HG03442 (cell line): Measurements from ENCODE around the gene SLC37A1.

Experiments
- ATAC-seq: cut with Tn5 transposase; IDR thresholded peaks from one replicate; pipeline ENCODE4 v1.9.1; 2021; ENCODE audit warnings: mild to moderate bottlenecking, moderate library complexity; ENCODE audit not compliant: unreplicated experiment

SLC37A1 gene

DNA sequence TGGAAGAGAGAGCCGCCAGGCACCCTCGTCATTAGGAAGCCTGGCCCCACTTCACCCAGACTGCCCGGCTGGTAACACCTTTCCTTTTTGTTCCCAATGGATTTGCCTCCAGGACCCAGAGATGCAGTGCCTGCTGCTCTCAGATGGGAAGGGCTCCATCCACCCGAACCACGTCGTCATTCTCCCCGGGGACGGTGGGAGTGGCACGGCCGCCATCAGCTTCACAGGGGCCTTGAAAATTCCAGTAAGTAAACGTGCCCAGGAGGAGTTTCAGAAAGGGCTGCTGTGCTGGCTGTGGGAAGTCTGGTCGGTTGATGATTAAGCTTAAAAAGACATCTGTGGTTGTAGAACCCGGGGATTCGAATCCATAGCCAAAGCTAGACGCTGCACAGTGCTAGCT, 45.2 kb downstream of the SLC37A1 start:
- no peak for ATAC-seq

DNA sequence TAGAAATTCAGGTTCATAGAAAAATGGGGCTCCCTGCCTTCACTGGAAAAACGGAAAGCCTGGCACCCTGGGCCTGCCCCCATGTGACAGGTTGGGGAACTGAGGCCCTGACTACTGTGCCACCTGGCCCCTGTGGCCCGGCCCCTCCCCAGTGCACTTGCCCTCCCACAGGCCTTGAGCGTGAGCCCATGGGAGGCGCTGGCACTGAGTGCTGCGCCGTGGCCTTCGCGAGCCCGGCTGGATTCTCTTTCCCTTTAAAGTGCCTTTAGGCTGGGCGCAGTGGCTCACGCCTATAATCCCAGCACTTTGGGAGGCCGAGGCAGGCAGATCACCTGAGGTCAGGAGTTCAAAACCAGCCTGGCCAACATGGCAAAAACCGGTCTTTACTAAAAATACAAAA, 45.7 kb downstream of the SLC37A1 start:
- no peak for ATAC-seq

DNA sequence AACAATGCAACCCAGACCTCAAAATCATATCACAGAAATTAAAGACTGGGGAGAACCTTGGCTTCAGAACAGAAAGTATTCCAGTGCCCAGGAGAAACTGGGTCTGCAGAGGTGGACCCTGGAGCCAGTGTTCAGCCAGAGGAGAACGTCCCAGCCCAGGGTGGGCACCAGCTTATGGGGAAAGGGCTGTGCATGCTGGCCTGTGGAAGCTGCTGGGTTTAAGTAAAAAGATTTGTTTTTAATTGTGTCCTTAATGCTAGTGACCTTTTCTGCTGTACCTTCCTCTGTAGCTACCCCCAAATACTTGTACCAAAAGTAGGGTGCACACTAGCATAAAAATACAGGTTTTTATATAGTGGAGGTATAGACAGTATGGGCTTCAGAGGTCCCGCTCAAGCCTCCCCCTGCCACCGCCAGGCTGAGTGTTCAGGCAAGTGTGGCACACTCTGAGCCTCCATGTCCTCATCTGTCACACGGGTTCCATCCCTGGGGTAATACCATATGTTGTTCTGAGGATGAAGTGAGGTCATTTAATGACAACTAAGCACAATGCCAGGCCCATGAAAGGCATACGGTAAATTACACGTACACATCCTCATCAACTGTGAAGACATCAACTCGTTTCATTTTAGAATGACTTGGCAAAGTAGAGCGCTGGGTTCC, 47.0 kb downstream of the SLC37A1 start:
- ATAC-seq: no peak

DNA sequence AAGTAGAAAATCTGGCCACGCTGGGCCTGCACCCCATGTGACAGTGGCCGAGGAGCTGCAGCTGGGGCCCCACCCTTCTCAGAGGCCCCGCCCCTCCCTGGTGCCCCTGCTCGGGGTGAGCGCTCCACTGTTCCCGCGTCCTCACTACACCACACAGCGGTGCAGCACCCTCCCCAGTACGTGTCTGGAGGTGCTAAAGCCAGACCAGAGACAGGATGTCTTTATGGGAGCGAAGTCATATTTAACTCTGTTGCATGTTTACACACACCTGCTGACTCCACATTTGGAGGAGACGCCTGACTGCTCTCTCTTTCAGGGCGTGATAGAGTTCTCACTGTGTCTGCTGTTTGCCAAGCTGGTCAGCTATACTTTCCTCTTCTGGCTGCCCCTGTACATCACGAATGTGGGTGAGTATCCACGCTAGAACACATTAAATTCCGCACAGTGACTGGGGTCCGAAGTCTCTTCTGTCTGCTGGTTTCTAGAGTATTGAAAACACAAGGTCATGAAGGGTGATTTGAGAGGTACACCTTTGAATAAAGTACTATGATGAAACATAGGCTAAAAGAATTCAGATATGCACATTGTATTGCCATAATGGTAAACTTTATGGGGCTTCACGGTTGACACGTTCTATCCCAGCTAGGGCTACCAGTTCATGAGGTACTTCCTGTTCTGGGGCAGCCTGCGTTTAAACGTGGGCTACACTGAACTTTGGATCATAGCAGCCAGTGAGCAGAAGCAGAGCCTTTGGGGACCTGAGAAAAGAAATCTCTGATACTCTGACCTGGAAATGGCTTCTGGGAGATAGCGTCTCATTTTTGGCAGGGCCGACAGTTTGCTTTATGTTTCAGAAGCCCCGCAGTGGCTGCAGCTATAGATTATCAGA, 48.4 kb downstream of the SLC37A1 start:
- no peak for ATAC-seq

DNA sequence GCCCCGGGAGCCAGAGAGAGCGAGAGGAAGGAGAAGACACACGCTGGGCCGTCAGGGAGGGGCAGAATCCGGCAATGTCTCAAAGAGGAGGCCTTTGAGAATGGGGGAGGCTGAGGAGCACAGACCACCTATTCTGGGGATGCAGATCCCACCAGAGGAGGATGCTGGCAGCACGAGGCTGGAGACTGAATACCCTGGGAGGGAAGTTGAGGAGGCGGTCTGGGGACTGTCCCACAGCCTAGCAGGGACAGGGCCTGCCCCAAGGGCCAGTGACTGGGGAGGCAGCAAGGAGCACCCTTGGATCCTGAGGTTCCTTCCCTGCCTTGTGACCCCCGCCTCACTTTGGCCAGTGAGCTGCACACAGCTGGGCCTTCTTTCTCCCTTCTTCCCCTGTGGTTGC, 49.2 kb downstream of the SLC37A1 start:
- no peak for ATAC-seq

DNA sequence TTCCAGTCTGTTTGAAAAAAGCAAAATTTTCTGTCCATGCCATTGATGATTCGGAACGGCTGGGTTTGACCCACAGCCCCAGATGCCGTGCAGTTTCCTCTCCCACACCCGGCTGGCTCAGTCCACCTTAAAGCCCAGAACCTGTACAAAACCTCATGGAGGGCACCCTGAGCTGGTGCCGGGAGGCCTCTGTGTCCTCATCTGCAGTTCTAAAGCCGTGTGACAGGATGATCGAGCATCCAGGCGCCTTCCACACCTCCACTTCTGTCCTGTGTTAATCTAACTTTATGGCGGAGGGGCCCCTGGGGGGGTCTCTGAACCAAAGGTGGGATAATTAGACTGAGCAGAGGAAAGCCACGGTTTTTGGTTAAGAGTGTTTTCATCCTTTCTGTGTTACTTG, 49.6 kb downstream of the SLC37A1 start:
- ATAC-seq: no peak

DNA sequence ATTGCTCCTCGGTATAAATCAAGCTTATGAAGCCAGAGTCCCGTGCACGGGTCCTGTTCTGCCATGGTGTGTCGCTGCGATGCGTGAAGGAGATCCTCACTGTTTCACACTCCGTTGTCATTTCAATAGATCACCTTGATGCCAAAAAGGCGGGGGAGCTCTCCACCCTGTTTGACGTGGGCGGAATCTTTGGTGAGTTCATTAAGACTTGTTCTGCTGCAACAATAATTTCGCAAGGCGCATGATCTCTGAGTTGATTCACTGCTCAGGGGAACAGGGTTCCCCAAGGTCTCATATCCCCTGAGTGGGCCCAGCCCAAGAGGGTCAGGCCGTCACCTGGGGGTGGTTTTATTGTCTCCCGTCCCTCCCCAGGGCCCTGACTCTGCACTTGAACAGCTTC, 50.0 kb downstream of the SLC37A1 start:
- no peak for ATAC-seq

DNA sequence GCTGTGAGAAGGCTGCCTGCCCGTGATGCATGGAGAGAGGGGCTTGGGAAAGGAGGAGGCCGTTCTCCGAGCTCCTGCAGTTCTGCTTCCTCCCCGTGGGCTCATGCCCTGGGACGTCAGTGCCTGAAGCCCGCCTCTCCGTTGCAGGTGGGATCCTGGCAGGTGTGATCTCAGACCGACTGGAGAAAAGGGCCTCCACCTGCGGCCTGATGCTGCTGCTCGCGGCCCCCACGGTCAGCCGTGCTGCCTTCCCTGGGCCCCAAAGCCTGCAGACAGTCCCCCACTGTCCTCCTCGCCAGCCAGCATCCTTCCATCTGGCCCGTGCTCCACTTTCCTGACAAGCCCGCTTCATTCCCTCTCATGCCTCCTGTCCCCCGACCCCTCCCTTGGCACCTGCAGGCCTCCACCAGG, 50.9 kb downstream of the SLC37A1 start:
- no peak for ATAC-seq

DNA sequence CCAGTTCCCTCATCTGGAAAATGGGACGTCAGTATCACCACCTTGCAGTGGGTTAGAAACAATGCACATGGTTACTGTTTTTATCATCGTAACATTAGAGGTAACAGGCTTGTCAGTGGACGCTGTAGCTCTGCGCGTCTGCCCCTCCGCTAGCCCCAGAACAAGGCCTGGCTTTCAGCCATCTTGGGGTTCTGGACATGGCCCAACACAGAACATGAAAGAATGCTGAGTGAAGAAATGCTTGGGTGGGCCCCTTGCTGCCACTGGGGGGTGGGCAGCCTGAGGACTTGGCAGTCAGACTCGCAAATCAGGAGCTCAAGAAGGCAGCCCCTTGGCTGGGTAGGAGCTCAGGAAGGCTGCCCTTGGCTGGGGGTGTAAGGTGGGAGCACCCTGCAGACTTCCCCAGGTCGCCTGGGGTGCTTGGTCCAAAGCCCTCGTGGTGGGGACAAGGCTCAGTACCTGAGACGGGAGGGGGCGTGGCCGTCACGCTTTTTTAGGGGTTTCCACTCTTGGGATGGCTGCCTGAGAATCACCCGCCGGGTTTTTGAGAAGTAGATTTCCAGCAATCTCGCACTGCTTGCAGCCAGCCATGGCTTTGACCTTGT, 51.7 kb downstream of the SLC37A1 start:
- ATAC-seq: no peak

DNA sequence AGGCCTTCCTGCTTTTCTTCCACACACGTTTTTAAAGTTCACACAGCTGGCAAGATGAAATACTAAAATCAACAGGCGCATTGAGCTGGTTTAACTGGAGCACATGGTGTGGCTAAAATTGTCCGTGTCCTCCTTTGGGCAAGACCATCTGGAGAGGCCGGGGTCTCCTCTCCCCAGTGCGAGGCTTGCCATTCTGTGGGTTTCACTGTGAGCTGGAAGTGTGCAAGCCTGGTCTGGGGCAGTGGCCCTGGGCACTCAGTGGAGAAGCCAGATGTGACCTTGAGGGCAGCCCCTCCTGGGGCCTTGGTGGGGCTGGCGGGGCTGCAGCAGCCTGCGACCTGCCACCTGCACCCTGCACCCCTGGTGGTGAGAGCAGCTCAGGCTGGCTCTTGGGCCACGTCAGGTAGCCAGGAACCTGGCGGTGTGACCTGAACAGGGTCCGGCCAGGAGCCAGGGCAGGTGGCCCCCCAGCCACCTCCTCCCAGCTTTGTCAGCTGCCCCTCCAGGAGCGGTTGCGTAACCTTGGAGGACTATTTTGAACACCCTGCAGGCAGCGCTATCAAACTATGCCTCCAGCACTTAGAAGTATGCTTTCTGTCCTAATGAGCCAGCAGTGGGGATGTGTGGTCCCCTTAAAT, 52.4 kb downstream of the SLC37A1 start:
- ATAC-seq: no peak

DNA sequence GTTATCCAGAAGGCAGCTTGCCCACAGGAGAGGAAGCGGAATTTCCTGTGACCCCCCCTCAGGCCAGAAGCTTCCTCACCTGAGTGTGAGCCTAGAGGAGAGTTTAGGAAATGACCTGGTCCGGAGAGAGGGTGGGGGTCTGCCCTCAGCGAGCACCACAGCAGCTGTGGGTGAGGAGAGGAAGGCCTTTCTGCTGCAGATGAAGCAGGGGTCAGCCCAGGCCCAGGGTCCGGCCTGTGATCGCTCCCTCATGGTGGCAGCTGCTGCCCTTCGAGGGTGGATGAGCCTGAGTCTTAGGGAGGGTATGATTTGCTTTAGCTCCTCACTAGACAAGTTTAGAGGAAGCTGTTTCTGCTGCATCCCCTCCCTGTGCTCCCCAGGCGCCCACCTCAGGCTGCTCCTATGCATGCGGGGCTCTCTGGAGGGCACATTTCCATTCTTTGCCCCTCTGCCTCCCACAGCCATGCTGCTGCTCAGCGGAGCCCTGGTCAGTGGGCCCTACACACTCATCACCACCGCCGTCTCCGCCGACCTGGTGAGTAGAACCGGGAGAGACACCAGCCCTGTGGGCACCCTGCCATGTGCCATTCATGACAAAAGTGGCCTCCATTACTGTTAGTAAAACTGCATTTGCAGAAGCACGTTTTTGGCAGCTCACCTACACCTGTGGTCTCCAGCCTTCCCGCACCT, 53.0 kb downstream of the SLC37A1 start:
- ATAC-seq: no peak

DNA sequence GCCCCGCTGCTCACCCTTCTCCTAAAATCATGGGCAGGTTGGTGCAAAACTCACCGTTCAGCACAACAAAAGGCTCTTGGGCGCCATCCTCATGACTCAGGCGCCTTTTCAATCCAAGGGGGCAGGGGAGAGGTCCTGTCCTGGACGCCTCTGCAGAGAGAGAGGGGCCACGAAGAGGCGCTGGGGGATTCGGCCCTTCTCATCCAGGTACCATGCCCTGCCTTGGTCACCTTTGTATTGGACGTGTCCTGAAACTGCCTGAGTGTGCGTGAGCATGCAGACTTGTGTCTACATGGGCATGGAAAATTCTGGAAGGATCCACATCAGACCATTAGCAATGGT, 53.5 kb downstream of the SLC37A1 start:
- no peak for ATAC-seq

DNA sequence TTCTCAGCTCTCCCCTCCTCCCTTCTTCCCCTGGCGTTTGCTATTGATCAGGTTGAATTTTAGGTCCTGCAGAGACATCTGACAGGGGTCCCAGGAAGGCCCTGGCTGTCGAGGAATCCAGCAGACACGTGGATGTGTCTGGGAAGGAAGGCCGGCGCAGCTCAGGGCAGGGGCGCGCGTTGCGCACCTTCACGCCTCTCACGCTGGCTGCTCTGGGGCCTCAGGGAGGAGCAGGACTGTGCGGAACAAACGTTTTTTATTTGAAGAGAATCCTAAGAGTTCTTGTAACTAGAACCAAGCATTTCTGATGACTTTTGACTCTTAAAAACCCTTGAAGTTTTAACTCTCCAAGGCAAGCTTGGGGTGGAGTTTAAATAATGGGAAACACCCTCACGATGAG, 54.2 kb downstream of the SLC37A1 start:
- no peak for ATAC-seq

DNA sequence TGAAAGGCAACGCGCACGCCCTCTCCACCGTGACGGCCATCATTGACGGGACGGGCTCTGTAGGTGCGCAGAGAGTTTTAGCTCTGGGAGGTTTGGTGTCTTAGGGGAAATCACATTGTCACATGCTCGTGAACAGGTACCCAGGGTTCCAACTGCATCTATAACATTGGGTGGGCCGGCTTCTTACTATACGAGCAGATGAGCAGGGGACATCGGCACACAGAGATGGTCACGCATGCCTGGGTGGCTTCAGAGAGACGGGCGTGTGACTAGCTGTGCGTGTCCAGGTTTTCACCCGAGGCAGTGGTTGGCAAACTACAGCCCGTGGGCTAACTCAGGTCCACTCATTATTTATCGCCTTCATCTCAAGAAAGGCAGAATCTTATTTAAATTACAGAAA, 54.7 kb downstream of the SLC37A1 start:
- no peak for ATAC-seq

DNA sequence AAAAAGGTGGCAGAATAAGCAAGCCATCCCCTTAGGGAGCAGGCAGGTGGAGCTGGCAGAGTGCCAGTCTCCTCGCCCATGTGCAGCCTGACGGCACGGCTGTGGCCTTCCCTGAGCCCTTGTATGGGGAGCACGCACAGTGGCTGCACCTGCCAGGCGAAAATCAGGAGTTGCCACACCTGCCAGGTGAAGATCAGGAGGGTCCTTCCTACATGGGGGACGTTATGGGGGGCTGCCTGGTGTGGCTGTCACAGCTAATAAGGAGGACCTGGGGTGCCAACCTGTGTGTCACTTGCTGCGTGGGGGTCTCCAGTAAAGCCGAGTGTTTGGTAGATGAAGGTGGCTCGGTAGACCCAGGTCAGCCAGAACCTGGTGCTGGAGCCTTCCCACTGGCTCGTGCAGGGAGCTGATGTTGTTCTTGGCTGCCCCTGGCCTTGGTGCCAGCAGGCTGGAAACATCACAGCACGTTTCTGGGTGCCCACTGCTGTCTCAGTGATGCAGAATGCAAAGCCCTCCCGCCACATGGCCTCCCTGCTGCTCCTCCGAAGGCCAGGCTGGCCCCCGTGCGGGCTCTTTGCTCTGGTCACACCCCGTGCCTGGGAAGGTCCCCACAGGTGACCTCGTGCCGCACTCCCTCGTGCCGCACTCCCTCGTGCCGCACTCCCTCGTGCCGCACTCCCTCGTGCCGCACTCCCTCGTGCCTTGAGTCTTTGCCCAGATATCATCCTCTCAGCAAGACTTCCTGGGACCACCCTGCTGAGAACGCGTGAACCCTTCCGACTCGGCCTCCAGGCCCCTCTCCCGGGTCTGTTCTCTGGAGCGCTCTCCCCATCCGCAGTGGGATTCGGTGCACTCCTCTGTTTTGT, 55.4 kb downstream of the SLC37A1 start:
- ATAC-seq: no peak

DNA sequence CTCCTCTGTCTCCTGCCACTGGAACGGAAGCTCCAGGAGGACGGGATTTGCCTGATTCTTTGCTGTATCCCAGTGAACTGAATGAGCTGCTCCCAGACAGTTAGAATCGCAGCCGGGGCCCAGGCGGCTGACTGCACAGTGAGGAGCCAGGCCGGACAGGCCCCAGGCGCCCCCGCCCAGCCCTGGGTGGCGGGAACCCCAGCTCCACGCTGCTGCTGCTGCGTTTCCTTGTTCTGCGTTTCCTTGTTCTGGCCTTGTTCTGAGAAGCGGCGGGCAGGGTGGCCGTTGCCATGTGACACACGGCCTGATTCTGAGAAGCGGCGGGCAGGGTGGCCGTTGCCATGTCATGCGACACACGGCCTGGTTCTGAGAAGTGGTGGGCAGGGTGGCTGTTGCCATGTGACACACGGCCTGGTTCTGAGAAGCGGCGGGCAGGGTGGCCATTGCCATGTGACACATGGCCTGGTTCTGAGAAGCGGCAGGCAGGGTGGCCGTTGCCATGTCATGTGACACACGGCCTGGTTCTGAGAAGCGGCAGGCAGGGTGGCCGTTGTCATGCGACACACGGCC, 56.2 kb downstream of the SLC37A1 start:
- no peak for ATAC-seq

DNA sequence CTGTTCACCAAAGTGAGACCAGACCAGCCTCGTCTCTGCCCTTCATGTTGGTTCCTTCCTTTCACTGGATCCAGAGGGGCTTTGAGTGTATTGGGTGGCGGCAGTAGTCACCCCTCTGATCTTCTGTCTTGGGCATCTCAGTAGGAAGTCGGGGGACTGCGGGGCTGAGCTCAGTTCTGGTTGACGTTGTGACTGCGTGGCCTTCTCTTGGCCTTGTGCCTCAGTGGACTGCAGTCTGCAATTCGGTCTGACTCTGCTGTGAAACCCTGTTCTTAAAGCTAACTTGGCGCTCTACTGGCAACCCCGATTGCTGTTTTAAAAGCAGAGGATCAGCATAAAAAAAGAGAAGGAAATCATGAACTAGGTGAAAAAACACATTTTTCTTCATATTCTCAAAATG, 56.7 kb downstream of the SLC37A1 start:
- no peak for ATAC-seq

DNA sequence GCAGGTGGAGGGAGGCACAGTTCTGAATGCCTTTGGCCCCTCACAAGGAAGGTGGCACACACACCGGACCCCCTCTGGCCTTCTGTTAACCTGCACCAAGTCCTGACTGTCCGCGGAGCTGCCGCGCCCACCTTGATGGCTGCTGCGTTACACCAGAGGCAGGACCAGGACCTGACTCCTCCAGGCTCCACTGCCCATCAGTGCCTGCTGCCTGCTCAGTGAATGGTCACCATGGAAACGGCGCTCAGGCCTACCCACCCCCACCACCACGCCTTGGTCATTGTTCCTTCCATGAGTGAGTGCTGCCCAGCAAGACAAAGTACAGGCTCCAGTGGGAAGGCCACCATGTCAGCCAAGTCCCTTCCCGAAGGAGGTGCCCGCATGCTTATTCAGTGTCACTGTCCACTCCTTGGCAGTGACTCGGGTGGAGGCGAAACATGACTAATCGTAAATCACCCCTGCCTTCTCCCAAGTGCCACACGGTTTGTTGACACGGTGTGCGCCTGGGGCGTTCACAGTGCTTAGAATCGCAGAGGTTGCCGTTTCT, 57.3 kb downstream of the SLC37A1 start:
- no peak for ATAC-seq

DNA sequence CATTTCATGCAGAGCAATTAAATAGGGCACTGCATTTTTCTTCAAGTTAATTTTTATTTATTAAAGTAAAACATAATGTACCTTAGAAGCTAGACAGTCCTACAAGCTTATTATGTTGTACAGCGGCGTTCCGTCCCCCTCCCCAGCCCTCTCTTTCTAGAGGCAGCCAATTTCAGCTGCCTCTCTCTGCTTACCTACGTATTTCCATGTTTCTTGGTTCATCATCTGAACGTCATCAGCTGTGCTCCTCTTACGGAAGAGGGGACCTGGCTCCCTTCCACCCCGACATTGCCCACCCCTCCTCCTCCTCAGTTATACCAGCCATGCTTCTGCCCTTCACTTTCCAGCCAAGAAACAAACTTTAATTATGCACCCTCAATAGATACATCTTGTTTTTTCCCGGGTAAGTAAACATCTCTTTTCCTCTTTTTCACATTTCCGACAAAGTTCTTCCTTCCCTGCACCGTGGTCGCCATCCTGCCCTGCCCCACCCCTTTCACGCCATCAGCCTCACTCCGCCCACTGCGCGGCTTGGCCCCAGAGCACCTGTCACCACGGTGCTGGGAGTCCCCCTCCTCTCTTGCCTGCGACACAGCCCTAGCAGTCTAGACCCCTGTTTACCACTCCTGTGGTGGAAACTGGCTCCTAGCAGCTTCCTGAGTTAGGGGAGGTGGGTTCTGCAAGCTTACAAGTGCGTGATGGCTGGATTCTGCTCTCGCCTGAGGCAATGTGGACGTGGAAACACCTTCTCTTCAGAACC, 57.9 kb downstream of the SLC37A1 start:
- ATAC-seq: no peak
